NCI-H510A treated with DMSO at 0.1 percent for 48 hours (cell line): Measurements from ENCODE around the gene LAMTOR5.
"Not testable (repeated sequence)": the region's sequence is repeated elsewhere in the genome, so short reads cannot be mapped to it uniquely, and the experiment has no call there.

Experiments
- DNase-seq: peaks from one replicate; lab custom pipeline; 2025; lab: John Stamatoyannopoulos, UW

The LAMTOR5 gene

DNA sequence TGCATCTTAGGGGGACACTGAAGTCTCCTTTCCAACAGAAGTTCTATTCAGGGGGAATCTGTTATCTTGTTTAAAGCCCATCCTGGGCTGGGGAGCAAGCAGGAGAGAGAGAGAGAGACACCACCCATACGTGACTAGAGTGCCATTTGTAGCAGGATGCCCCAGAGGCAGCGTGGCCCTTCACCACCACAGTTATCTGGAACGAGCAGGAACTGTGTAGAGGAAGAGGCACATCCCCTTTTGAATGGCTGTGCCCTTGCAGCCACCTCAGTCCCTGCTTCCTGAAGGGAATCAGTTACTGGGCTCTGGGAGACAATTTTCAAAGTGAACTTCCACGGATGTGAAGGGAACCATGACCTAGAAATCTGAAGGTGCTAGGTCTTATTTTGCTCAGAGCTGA lies 19.4 kb upstream of the LAMTOR5 start:
- no peak for DNase-seq

DNA sequence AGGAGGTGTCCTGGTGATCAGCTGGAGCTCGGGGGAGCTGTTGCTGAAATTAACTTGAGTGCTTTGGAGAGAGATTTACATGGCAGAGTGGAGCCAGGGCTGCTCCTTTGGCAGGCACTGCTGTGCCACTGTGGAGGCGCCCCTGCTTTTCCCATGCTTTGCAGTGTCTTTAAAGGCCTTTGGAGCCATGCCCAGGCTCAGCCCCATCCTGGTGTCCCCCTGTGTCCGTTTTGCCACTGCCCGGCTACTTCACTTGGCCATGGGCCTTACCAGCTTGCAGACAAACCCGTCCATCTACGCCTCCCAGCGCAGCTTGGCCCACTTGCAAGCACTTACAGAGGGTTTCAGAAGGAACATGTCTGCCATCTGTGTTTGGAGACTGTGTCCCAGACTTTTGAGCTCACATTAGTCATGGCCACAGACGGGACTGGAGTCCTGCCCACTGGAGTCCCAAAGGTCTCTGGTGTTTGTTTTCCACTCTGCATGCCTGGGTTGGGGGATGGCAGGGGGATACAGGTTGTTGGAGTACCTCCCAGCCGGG lies 18.2 kb upstream of the LAMTOR5 start:
- no peak for DNase-seq

DNA sequence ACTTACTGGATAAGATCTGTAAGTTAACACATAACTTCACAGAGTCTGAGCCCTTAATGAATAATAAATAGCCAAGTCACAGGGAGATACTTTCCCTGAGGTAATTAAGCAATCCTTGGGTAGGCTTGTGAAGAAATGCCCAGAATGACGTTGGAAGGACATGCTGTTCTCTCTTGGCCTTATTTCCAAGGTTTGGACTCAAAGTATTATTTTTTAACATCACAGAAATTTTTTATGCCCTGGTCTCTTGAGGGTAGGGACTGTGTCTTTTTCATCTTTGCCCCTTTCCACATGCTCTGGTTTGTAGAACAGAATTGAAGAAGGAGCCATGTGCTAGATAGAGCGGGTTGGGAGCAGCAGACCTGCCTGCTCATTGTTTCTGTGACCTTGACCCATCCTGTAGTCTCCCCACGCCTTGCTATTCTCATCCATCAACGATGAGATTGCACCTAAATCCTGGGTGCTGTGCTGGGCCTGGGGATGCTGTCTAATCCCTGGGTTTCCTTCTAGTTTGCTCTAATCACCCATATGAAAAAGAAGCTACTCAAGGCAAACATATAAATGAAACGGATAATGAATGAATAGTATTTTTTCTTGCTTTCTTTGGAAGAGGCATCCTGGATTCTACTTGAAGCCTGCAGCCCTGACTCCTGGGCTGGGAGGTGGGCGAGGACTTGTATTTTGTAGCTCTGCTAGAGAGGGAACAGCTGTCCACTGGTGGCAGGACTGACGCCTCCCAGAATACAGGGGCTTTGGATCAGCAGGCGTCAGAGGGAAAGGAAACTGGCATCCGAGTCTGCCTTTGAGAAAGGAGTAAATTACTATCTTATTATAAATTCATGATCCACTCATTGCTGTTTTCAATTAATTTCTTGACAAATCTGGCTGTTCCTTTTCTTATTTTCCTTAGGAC lies 17.5 kb upstream of the LAMTOR5 start:
- DNase-seq: no peak

DNA sequence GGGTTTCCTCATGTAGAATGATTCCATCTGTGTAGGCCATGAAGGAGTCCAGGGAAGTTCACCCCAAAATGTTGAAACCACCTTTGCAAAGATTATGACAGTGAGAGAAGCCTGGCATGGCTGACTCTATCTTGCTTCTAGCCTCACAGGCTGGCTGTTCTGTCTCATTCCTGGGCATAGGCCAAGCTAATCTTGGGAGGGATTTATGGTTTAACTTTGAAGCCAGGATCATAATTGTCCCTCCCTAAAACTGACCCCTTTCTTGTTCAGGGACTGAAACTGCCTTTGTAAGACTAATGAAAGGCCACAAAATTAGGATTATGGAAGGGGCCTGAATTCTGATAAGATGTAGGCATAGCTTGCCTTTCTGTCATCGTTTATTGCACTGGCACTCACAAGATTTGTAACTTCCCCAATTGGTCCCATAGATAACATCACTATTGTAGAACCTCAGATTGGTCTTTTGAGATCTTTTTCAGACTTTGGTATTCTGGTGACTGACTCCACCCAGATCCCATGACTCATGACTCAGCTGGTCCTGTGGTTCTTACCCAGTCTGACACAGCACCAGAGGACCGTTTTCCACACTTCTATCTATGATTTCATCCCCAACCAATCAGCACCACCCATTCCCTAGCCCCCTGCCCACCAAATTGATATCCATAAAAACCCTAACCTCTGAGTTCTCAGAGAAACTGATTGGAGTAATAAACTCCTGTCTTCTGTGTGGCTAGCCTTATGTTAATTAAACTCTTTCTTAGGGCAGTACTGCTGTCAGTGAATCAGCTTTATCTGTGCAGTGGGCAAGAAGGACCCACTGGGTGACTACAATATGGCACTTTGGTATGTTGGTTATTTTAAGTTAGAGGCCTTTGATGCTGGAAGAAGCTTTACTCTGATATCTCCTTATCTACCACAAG lies 13.6 kb upstream of the LAMTOR5 start:
- no peak for DNase-seq

DNA sequence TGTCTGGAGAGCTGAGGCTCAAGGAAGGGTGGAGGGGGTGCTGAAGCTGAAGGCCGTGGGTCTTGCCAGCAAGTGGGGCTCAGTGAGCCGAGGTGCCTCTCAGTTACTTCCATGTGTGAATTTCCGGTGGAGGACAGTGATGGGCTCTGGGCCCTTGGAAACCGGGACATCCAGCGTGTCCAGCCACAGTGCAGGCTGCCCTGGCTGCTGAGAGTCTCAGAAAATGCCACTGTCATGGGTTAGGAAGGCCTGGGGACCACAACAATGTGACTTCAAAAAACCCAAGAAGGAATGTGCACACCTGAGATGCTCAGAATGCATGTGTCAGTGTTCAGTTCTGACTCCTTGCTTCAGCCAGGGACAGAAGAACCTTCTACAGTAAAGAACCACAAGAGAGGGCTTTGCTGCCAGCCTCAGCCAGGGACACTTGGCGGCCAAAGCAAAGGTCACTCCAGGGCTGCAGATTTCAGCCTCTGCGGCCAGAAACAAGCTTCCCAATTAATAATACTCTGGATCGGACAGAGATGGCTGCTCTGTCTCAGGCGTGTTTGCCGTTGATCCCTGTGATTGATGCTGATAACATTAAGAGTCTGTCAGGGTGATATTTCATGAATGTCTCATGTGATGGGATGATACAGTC lies 12.6 kb upstream of the LAMTOR5 start:
- no peak for DNase-seq

DNA sequence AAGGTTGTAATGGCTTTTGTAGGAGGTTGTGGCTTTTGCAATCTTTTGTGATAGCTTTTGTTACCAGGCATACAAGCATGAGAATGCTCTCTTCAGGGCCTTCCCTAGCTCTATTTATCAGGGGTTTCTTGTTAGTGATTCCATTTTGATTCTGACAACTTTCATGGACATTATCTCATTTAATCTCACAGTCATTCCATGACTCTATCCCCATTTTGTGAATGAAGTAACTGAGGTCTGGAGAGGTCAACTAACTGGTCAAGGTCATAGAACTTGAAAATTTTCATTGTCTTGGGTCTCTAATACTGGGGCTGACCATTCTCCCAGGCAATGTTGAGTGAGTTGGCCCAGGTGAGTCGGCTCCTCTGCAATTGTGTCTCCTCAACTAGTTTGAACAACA lies 11.2 kb upstream of the LAMTOR5 start:
- DNase-seq: no peak

DNA sequence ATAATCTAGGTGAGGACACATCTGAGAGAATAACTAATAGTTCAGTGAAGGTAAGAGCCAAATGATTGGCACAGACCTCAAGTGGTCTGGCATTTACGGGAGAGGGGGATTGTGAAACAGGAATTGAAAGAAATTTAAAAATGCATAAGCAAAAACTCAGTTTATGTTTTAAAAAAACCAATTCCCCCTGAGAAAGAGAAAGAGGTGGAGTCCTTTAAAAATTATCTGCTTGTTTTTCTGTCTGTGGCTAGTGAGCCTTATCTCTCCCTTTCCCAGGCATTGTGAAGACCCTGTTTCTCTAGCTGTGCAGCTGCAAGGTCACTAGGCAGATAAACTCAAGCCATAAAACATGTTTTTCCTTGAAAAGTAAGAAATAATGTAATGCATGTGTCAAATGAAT lies 5.6 kb upstream of the LAMTOR5 start:
- not testable (repeated sequence) for DNase-seq

DNA sequence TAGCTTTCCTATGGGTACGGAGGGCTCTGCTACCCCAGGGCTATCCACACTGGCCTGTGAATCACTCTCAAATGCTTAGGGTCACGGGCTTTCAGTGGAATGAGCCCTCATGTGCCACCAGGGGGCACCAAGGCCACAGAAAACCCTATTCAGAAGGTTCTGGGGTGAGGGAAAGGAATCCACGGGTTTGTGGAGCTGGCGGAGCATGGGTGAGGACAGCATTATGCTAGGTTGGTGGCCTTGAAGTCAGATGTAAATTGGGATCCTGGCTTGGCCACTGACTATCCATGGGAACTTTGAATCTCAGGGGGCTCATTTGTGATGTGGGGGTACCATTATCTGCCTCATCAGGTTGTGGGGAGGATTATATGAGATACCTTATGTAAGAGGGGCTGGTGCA lies 5.1 kb upstream of the LAMTOR5 start:
- DNase-seq: peak; percentile 36

DNA sequence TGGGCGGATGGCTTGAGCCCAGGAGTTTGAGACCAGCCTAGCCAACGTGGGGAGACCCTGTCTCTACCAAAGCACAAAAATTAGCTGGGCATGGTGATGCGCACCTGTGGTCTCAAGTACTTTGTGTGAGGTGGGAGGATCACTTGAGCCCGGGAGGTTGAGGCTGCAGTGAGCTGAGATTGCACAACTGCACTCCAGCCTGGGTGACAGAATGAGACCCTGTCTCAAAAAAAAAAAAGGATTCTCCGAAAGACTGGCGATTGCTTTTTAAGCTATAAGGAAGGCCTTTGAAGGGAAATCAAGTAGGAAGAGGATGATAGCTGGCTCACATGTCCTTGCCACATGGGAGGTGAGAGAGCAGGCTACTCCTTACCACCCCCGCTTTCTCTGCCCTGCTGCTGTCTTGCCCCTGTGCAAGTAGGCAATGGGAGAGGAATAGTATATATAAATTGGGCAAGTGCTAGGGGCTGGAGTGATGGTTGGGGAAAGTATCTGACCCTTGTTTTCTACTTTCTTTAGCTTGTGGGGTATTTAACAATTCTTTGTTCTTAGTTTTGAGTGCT lies 3.8 kb upstream of the LAMTOR5 start:
- no peak for DNase-seq

DNA sequence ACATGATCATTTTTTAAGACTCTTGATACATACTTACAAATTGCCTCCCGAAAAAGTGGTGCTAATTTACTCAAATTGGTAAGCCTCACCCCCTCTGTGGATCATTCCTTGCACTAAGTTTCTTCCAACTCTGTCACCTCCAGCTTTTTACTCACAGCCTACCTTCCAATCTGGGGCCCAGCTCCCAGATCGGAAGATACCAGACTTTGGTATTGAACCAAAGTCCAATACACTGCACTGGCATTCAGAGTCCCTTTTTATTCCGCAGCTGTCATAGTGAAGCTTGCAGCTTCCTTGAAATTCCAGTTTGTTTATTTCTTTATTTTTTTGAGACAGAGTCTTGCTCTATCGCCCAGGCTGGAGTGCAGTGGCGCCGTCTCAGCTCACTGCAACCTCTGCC lies 1.8 kb upstream of the LAMTOR5 start:
- DNase-seq: no peak

DNA sequence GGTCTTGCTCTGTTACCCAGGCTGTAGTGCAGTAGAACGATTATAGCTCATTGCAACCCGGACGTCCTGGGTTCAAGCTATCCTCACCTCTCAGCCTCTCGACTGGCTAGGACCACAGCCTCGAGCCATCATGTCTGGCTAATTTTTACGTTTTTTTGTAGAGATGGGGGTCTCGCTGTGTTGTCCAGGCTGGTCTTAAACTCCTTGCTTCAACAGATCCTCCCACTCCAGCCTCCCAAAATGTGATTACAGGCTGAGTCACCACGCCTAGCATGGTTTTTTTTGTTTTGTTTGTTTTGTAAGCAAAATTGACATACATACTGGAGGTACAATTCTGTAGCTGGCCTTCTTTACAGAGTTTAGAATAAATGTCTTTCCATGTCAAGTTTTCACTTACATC lies 994 bp upstream of the LAMTOR5 start:
- no peak for DNase-seq

DNA sequence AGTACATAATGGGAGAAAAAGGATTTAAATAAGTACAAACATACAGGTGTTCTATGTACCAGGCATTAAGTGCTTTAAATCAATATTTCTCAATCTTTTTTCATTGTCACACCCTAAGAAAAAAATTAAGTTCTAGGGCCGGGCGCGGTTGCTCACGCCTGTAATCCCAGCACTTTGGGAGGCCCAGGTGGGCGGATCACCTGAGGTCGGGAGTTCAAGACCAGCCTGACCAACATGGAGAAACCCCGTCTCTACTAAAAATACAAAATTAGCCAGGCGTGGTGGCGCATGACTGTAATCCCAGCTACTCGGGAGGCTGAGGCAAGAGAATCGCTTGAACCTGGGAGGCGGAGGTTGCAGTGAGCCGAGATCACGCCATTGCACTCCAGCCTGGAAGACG lies 1.1 kb downstream of the LAMTOR5 start:
- DNase-seq: not testable (repeated sequence)

DNA sequence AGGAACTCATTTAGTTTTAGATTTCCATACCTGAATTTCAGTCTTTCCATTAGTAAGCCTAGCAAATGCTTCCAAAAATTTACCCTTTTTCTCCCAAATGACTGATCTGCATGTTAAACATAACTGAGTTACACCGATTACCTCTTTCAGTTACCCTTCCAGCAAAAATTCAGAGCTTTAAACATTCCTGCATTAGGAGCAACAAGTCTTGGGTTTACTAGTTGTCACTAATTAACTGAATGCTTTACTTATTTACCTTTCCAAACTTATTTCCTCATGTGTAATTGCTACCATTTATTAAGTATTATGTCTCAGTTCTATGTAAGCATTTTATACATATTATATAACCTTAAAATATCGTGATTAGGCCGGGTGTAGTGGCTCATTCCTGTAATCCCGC lies 3.1 kb downstream of the LAMTOR5 start:
- DNase-seq: no peak

DNA sequence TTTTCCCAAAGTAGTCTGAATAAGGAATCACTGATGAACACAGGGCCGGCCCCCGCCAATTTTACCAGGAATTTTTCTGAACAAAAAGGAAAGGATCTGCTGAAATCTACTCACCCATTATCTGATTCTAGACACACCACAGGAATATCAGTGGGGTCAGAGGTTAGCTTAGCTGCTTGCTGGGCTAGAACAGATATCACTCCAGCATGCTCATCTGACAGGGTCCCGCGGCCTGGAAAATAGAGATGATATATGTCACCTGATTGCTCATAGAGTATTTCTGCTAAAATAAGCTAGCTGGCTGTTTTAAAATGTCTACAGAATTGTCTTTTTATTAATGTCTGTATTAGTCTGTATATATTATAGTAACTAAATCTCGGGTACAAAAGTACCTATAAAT lies 3.7 kb downstream of the LAMTOR5 start:
- no peak for DNase-seq

DNA sequence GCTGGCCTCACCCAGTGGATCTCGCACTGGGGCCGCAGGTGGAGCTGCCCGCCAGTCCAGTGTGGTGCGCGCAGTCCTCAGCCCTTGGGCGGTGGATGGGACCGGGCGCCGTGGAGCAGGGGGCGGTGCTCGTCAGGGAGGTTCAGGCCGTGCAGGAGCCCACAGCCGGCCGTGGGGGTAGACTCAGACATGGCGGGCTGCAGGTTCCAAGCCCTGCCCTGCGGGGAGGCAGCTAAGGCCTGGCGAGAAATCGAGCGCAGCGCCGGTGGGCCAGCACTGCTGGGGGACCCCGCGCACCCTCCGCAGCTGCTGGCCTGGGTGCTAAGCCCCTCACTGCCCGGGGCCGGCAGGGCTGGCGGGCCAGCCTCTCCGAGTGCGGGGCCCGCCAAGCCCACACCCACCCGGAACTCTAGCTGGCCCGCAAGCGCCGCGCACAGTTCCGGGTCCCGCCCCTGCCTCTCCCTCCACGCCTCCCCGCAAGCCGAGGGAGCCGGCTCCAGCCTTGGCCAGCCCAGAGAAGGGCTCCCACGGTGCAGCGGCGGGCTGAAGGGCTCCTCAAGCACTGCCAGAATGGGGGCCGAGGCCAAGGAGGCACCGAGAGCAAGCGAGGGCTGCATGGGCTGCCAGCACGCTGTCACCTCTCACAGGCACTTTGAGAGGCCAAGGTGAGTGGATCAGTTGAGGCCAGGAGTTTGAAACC lies 11.1 kb downstream of the LAMTOR5 start:
- DNase-seq: not testable (repeated sequence)

DNA sequence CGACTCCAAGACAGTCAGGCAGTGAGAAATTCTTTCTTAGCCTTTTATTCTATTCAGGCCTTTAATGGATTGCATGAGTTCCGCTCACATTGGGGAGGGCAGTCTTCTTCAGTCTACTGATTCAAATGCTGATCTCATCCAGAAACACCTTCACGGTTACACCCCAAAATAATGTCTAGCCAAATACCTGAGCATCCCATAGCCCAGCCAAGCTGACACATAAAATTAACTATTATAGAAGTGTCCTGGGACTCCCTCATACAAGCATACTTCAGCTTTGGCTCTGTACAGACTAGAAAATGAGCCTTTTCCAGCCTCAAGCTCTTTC lies 13.0 kb downstream of the LAMTOR5 start:
- no peak for DNase-seq

DNA sequence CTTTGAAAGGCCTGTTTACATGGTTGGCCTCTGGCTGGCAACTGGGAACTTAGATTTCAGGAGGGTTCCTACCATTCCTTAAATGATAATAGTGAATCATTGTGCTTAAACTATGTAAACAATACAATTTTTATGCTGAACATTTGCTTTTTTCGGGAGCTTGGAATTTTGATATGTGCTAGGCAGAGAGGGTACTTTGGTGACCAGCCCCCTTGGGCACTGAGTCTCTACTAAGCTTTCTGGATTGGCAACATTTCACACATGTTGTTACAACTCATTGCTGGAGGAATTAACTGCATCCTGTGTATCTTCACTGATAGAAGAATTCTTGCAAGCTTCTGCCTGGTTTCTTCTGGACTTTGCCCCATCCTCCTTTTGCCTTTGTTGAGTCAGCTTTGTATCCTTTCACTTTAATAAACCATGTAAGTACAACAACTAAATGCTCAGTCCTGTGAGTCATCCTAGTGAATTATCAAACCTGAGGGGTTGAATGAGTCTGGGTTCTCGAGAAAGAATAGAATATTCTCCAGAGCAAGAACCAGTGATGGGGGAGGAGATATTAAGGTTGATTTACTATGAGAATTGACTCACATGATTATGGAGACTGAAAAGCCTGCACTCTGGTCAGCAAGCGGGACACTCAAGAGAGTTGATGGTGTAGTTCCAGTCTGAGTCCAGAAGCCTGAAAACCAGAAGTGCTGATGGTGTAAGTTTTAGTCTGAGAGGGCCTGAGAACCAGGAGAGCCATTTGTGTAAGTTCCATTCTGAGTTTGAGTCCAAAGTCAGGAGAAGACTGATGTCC lies 13.6 kb downstream of the LAMTOR5 start:
- DNase-seq: no peak

DNA sequence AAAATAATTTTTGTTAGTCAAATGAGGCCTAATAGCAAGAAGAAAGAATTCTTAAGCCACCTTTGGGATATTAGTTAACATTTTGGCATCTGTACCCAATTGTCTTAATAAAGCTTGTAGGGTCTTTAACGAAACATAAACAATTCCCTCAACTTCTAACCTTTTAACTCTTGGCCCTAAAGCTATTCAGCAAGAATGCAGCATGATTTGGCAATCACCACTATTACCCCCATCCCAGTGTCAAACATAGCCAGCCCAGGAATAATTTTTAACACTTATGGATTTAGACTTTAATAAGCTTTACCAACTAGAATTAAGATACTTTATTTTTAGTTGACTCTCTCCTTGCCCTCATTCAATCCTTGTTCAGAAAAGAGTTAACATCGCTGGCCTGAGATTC lies 14.2 kb downstream of the LAMTOR5 start:
- DNase-seq: no peak

DNA sequence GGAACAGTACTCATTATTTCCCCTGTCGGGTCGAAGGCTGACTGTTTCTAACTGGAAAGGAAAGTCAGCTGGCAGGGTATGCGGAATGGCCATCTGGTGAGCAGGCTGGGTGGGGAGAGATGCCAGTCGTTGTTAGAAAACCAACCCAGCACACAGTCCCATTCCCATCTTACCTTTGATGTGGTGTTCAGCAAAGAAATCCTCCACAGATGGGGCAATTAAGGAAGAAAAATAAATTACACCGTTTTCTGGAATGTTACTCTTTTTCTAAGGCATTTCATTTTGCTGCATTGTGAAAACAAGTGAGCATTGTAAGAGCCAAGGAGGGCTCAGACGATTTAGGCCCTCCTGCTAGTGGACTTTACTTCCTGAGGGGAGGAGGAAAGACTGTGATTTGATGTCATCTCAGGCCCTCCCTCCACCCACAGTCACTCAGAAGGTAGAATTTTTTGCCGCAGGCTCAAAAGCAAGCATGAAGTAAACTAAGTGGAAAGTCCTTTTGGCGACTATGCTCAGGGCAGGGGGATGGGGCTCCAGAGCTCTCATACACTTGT lies 16.7 kb downstream of the LAMTOR5 start, which contains the start of gene SLC16A4:
SLC16A4 (minus strand) TSS at position 335 of the 554 bp plus-strand sequence. CDS start 1,703 bp downstream, outside the sequence.
- DNase-seq: no peak

DNA sequence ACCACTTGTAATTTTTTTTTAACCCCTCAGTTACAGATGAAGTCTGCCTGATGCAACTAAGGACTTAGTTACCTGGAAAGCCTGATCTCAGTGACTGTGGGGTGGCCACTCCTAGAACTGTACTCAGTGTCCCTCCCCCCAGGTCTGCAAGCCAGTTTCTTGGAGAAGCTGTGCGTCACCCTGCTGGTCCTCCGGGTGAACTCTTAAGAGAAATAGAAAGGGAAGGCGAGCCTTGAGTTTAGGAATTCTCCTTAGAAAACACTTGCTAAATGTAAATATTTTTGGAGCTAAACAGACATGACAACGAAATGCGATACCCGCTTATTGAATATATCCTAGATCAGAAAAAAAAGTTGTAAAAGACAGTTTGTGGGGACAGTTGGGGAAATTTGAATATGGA lies 17.4 kb downstream of the LAMTOR5 start:
- DNase-seq: no peak
